Mononuclear cell (primary cell): ENCODE data around the gene OR8K5. TPM values are rescaled to one million over a fixed set of nuclear protein-coding genes. Genes with fewer than 3 reads are reported as not detected.

Experiments used
- total RNA-seq: library from RNA; depleted of rRNA; stranded (reverse); fragments of >200 nt; gene quantifications from one replicate; pipeline ENCODE4 v1.2.3, GENCODE V29; 2012

The OR8K5 gene
- total RNA-seq, 1 donor: not detected

Other genes starting within 250 kb of the OR8K5 start
- gene OR5W2, start 245.7 kb downstream of the OR8K5 start, total RNA-seq: not detected
- gene OR5I1, start 223.9 kb downstream of the OR8K5 start, total RNA-seq: not detected
- not detected for gene OR10AG1, start 190.4 kb downstream of the OR8K5 start, total RNA-seq
- gene OR5F1, start 165.7 kb downstream of the OR8K5 start, total RNA-seq: not detected
- 0.10 TPM for gene OR5AS1, start 132.7 kb downstream of the OR8K5 start, total RNA-seq
- not detected for gene OR8I2, start 67.0 kb downstream of the OR8K5 start, total RNA-seq
- not detected for gene OR8H2, start 56.6 kb downstream of the OR8K5 start, total RNA-seq
- gene OR8H3, start 37.9 kb downstream of the OR8K5 start, total RNA-seq: not detected
- not detected for gene OR8J3, start 20.1 kb downstream of the OR8K5 start, total RNA-seq
- gene OR5J2, start 16.3 kb upstream of the OR8K5 start, total RNA-seq: not detected
- not detected for gene OR5T2, start 73.9 kb upstream of the OR8K5 start, total RNA-seq
- not detected for gene OR5T3, start 91.9 kb upstream of the OR8K5 start, total RNA-seq
- not detected for gene OR5T1, start 113.8 kb upstream of the OR8K5 start, total RNA-seq
- not detected for gene OR8H1, start 131.9 kb upstream of the OR8K5 start, total RNA-seq
- not detected for gene OR8K3, start 154.8 kb upstream of the OR8K5 start, total RNA-seq
- not detected for gene OR8K1, start 185.7 kb upstream of the OR8K5 start, total RNA-seq
- not detected for gene OR8J1, start 194.0 kb upstream of the OR8K5 start, total RNA-seq
- gene OR8U1, start 215.3 kb upstream of the OR8K5 start, total RNA-seq: not detected